Ectodermal cell (in vitro differentiated cells): ENCODE data around the gene GPC5.
"Not testable (repeated sequence)": the region's sequence is repeated elsewhere in the genome, so short reads cannot be mapped to it uniquely, and the experiment has no call there.

Experiments
- H3K27ac ChIP-seq: 2 replicates; pipeline ENCODE4 v1.7.0; 2013; ENCODE audit warnings: mild to moderate bottlenecking, low read depth, low read length; ENCODE audit not compliant: insufficient read depth, poor library complexity, severe bottlenecking
- H3K27me3 ChIP-seq: 2 replicates; pipeline ENCODE4 v1.7.0; 2013; ENCODE audit warnings: mild to moderate bottlenecking, low read length; ENCODE audit not compliant: insufficient read depth, control insufficient read depth, poor library complexity, severe bottlenecking
- H3K36me3 ChIP-seq: one replicate; pipeline ENCODE4 v1.7.0; 2013; ENCODE audit warnings: low read length; ENCODE audit not compliant: control insufficient read depth, insufficient read depth
- H3K4me1 ChIP-seq: one replicate; pipeline ENCODE4 v1.7.0; 2013; ENCODE audit warnings: low read length; ENCODE audit not compliant: control insufficient read depth, insufficient read depth
- H3K4me3 ChIP-seq: 2 replicates; pipeline ENCODE4 v1.7.0; 2013; ENCODE audit warnings: low read depth, low read length, control low read depth; ENCODE audit not compliant: insufficient read depth
- H3K9me3 ChIP-seq: 2 replicates; pipeline ENCODE4 v1.7.0; 2013; ENCODE audit warnings: mild to moderate bottlenecking, low read length, moderate library complexity; ENCODE audit not compliant: control insufficient read depth
- WGBS, 2 experiments: methylation state at CpG; one replicate each; pipeline ENCODE4 v1.1.7; 2013; ENCODE audit warnings: missing lambda C conversion rate in 2 of 2; 5-methylcytosine and 5-hydroxymethylcytosine counted together

Gene GPC5

DNA sequence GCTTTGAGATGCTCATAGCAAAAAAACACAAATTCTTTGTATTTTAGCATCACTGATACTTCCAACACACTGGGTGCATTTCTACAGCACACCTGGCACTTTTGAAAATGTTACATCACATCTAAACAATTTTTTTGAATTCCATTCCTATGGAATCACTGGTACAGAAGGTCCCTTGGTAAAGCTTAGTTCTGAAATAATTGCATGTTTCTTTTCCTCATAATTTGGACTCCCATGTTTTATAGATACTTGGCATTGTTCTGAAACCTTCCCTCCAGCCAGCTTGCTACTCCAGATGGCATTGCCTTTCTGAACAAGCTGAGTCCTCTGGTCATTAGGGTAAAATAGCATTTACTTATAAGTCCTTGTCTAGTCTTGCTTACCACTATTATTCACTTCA is 1346.8 kb downstream of the GPC5 start:
- Histone ChIP-seq H3K4me3 (no peak overlapping the region), H3K27ac (no peak overlapping the region), H3K9me3 (no peaks in the 10 kb centered on the region), H3K27me3 (no peaks in the 10 kb centered on the region), H3K36me3 (no peaks in the 10 kb centered on the region), H3K4me1 (no peaks in the 10 kb centered on the region)

- not testable (repeated sequence) for H3K36me3 ChIP-seq, H3K27me3 ChIP-seq, H3K27ac ChIP-seq, H3K4me1 ChIP-seq, H3K4me3 ChIP-seq, H3K9me3 ChIP-seq
- 83 to 85% methylated on average over 12 of the region's 12 CpGs for WGBS, 2 experiments
Observed at GRCh38 chr13:92752705-92753104, 1354.3 kb downstream of the GPC5 start.

DNA sequence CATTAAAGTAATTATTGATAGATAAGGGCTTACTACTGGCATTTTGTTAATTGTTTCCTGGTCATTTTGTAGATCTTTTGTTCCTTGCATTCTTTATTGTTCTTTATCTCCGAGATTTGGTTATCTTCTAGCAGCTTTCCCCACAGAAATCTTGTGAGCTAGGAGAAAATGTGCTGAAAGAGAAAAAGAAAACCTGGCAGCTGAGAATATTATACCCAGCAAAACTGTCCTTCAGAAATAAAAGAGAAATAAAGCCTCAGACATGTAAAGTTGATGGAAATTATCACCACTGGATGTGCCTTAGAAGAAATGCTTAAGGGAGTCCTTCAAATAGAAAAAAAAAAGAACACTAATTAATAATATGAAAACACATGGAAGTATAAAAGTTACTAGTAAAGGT is 1363.3 kb downstream of the GPC5 start:
- H3K27me3 ChIP-seq: no peaks in the 10 kb centered on the region
- no peaks in the 10 kb centered on the region for H3K9me3 ChIP-seq
- no peaks in the 10 kb centered on the region for H3K4me1 ChIP-seq
- H3K27ac ChIP-seq: no peak overlapping the region
- WGBS, 2 experiments: 88 to 100% methylated on average over 1 of the region's 1 CpG
- no peak overlapping the region for H3K4me3 ChIP-seq
- no peaks in the 10 kb centered on the region for H3K36me3 ChIP-seq

DNA sequence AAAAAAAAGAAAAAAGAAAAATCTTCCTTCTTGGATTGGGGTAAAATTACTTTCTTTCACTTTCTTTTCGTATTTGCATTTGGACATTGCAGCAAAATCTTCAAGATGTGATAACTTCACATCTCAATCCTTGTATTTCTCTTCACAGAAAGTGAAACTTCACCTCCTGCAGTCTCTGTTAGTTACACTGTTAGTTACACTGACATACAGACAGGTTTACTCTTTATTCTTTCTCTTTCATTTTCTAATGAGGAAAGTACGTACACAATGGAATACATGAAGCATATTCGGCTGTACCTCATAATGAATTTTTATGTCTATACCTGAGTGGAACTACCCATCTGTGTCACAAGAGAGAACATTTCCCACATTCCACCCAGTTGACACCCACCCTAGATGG is 1369.0 kb downstream of the GPC5 start:
- H3K4me3 ChIP-seq: no peak overlapping the region
- WGBS, 2 experiments: 93 to 96% methylated on average over 3 of the region's 3 CpGs

GRCh38 chr13:92768602-92769001 is 1370.2 kb downstream of the GPC5 start:
- H3K4me1 ChIP-seq: no peaks in the 10 kb centered on the region
- H3K27me3 ChIP-seq: no peaks in the 10 kb centered on the region
- WGBS, 2 experiments: 95 to 99% methylated on average over 3 of the region's 4 CpGs
- H3K27ac ChIP-seq: no peak overlapping the region
- no peaks in the 10 kb centered on the region for H3K36me3 ChIP-seq
- no peak overlapping the region for H3K4me3 ChIP-seq
- H3K9me3 ChIP-seq: no peaks in the 10 kb centered on the region

More for the DNA sequence above, 1369.0 kb downstream of the GPC5 start:
- H3K27ac ChIP-seq: no peak overlapping the region
- H3K36me3 ChIP-seq: no peaks in the 10 kb centered on the region
- no peaks in the 10 kb centered on the region for H3K4me1 ChIP-seq
- H3K27me3 ChIP-seq: no peaks in the 10 kb centered on the region
- no peaks in the 10 kb centered on the region for H3K9me3 ChIP-seq

DNA sequence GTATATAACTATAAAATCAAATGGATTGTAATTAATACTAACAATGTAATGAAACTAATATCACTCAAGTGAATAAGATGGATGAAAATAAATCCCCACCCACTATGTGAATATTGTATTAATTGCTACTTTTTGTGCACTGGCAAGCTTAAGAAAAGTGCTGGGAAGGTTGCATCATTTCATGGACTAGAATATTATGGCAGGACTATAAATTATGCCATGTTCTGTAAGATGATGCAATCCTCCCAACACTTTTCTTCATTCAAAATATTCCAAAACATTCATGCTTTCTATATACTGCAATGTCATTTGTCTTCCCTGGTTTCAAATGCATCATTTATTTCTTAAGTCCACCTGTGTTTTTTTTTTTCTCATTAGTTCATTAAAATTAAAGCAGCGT is 1370.6 kb downstream of the GPC5 start:
- no peak overlapping the region for H3K4me3 ChIP-seq
- H3K27ac ChIP-seq: no peak overlapping the region
- no peaks in the 10 kb centered on the region for H3K36me3 ChIP-seq
- H3K9me3 ChIP-seq: no peaks in the 10 kb centered on the region
- no peaks in the 10 kb centered on the region for H3K27me3 ChIP-seq
- no peaks in the 10 kb centered on the region for H3K4me1 ChIP-seq
- WGBS, 2 experiments: 88 to 89% methylated on average over 1 of the region's 1 CpG

- Histone ChIP-seq H3K4me3 (no peak overlapping the region), H3K27me3 (no peaks in the 10 kb centered on the region), H3K9me3 (no peaks in the 10 kb centered on the region), H3K36me3 (no peaks in the 10 kb centered on the region), H3K27ac (no peak overlapping the region), H3K4me1 (no peaks in the 10 kb centered on the region)
- 96 to 100% methylated on average over 2 to 3 of the region's 3 CpGs for WGBS, 2 experiments
Observed at GRCh38 chr13:92775658-92776057, 1377.2 kb downstream of the GPC5 start.

GRCh38 chr13:92781965-92782690 is 1383.7 kb downstream of the GPC5 start:
- H3K4me3 ChIP-seq: no peak overlapping the region
- 95 to 97% methylated on average over 4 to 7 of the region's 7 CpGs for WGBS, 2 experiments
- no peaks in the 10 kb centered on the region for H3K4me1 ChIP-seq
- H3K27me3 ChIP-seq: no peaks in the 10 kb centered on the region
- H3K27ac ChIP-seq: no peak overlapping the region
- no peaks in the 10 kb centered on the region for H3K36me3 ChIP-seq
- H3K9me3 ChIP-seq: no peaks in the 10 kb centered on the region

DNA sequence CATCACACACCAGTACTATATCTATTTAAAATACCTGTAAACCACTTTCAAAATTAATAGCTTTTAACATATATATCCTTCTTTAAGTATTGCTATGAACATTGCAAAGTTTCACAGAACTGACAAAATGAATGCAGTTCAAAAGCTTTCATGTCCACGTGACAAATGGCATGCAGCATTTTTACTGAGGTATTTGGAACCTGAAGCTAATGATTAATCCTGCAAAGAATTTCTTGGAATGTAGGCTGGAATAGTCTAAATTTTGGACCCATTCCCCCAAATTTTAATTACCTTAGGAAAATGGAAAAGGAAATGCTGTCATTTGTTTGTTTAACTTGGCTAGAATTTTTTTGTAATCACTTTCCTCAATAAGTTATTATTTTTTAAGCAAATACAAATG is 1404.4 kb downstream of the GPC5 start:
- no peaks in the 10 kb centered on the region for H3K27me3 ChIP-seq
- no peak overlapping the region for H3K4me3 ChIP-seq
- WGBS, 2 experiments: 100% methylated on average over 1 of the region's 1 CpG
- no peaks in the 10 kb centered on the region for H3K36me3 ChIP-seq
- H3K27ac ChIP-seq: no peak overlapping the region
- no peaks in the 10 kb centered on the region for H3K9me3 ChIP-seq
- H3K4me1 ChIP-seq: no peaks in the 10 kb centered on the region

- Histone ChIP-seq H3K4me1 (no peaks in the 10 kb centered on the region), H3K4me3 (no peak overlapping the region), H3K27ac (no peak overlapping the region), H3K36me3 (no peaks in the 10 kb centered on the region), H3K9me3 (no peaks in the 10 kb centered on the region), H3K27me3 (no peaks in the 10 kb centered on the region)
- no CpG with 5 or more reads among the region's 1 CpG for WGBS, 2 experiments
Observed at GRCh38 chr13:92804346-92804745, 1405.9 kb downstream of the GPC5 start.

GRCh38 chr13:92804926-92805325 is 1406.5 kb downstream of the GPC5 start:
- 87 to 99% methylated on average over 2 of the region's 2 CpGs for whole genome bisulfite sequencing, 2 experiments
- H3K27me3 ChIP-seq: no peaks in the 10 kb centered on the region
- no peaks in the 10 kb centered on the region for H3K4me1 ChIP-seq
- no peaks in the 10 kb centered on the region for H3K9me3 ChIP-seq
- no peak overlapping the region for H3K4me3 ChIP-seq
- H3K36me3 ChIP-seq: no peaks in the 10 kb centered on the region
- no peak overlapping the region for H3K27ac ChIP-seq
